A549 (cell line): ENCODE results near the gene DMRTB1.

Experiments
- BHLHE40 ChIP-seq: IDR thresholded peaks from 2 replicates; pipeline ENCODE4 v1.6.1; 2012; ENCODE audit warnings: low read depth, low read length, inconsistent platforms
- CBX8 ChIP-seq: fragments of 200-600 bp; sonication (generic); IDR thresholded peaks from 2 replicates; pipeline ENCODE4 v1.6.1; 2016
- CHD4 ChIP-seq: fragments of 200-600 bp; sonication (generic); IDR thresholded peaks from 2 replicates; pipeline ENCODE4 v1.6.1; 2016; ENCODE audit warnings: antibody characterized with exemption, mild to moderate bottlenecking, borderline replicate concordance
- EP300 ChIP-seq, 2 experiments: fragments of >200 bp; sonication (Bioruptor Twin); formaldehyde crosslinking; IDR thresholded peaks; 2 replicates in 1 of 2; 3 replicates in 1 of 2; pipeline ENCODE4 v1.6.1; 2016 to 2017
- MAFK ChIP-seq: fragments of 450-650 bp; IDR thresholded peaks from 2 replicates; pipeline ENCODE4 v1.6.1; 2014; ENCODE audit not compliant: partially characterized antibody
- MYC ChIP-seq: IDR thresholded peaks from 2 replicates; pipeline ENCODE4 v1.6.1; 2012; ENCODE audit warnings: mild to moderate bottlenecking, inconsistent platforms, low read length, improper control_type of control experiment, borderline replicate concordance
- NPAS2 ChIP-seq: fragments of 250-450 bp; sonication (Bioruptor Pico); IDR thresholded peaks from 2 replicates; pipeline ENCODE4 v1.8.0; 2022; ENCODE audit warnings: mild to moderate bottlenecking, moderate library complexity, borderline replicate concordance
- POLR2A ChIP-seq: IDR thresholded peaks from 2 replicates; pipeline ENCODE4 v1.6.1; 2012; ENCODE audit warnings: mild to moderate bottlenecking, low read length
- RFX5 ChIP-seq: fragments of 450-650 bp; IDR thresholded peaks from 2 replicates; pipeline ENCODE4 v1.7.1; 2014; ENCODE audit warnings: antibody characterized with exemption, mild to moderate bottlenecking, moderate library complexity
- TF ChIP-seq, protein P1 (sequence below): IDR thresholded peaks from 2 replicates; pipeline ENCODE4 v1.6.1; 2012; ENCODE audit warnings: low read depth, borderline replicate concordance
- TF ChIP-seq, protein P2 (sequence below): IDR thresholded peaks from 2 replicates; pipeline ENCODE4 v1.6.1; 2012
- TF ChIP-seq, protein P3 (sequence below): fragments of >200 bp; sonication (Bioruptor Twin); formaldehyde crosslinking; IDR thresholded peaks from 3 replicates; pipeline ENCODE4 v1.5.1; 2016
- TF ChIP-seq, protein P4 (sequence below): fragments of 250-450 bp; sonication (Bioruptor Pico); IDR thresholded peaks from 2 replicates; pipeline ENCODE4 v1.5.0; 2020; ENCODE audit warnings: low read depth, mild to moderate bottlenecking, moderate library complexity
- TF ChIP-seq, protein P5 (sequence below): fragments of 150-350 bp; IDR thresholded peaks from 2 replicates; pipeline ENCODE4 v1.6.1; 2014; ENCODE audit warnings: low read depth, mild to moderate bottlenecking, low read length

DNA sequence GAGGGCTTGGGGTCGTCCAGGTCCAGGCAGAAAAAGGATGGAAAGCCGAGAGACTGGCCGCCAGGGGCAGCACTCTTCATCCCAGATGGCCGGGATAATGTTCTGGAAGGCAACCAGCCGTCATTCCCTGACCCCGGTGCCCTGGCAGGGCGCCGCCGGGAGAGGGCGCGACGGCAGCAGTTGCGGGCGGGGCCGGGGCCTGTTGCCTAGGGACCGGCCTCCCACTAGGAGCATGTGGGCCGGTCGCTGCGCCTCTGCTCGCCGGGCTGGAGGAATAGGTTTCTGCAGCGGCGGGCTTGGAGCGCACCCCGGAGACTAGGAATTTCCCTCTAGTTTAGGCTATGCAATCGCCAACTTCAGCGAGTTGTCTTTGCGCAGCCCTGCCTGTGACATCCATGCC is 11.0 kb downstream of the DMRTB1 start:
- TF ChIP-seq, protein P1, sequence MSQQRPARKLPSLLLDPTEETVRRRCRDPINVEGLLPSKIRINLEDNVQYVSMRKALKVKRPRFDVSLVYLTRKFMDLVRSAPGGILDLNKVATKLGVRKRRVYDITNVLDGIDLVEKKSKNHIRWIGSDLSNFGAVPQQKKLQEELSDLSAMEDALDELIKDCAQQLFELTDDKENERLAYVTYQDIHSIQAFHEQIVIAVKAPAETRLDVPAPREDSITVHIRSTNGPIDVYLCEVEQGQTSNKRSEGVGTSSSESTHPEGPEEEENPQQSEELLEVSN, result no peak
- TF ChIP-seq, protein P2, sequence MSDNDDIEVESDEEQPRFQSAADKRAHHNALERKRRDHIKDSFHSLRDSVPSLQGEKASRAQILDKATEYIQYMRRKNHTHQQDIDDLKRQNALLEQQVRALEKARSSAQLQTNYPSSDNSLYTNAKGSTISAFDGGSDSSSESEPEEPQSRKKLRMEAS, result no peak
- TF ChIP-seq CHD4, result no peak
- TF ChIP-seq, protein P3, sequence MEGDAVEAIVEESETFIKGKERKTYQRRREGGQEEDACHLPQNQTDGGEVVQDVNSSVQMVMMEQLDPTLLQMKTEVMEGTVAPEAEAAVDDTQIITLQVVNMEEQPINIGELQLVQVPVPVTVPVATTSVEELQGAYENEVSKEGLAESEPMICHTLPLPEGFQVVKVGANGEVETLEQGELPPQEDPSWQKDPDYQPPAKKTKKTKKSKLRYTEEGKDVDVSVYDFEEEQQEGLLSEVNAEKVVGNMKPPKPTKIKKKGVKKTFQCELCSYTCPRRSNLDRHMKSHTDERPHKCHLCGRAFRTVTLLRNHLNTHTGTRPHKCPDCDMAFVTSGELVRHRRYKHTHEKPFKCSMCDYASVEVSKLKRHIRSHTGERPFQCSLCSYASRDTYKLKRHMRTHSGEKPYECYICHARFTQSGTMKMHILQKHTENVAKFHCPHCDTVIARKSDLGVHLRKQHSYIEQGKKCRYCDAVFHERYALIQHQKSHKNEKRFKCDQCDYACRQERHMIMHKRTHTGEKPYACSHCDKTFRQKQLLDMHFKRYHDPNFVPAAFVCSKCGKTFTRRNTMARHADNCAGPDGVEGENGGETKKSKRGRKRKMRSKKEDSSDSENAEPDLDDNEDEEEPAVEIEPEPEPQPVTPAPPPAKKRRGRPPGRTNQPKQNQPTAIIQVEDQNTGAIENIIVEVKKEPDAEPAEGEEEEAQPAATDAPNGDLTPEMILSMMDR, result peak; percentile 21; the same call in 2 of the 3 replicates
- TF ChIP-seq, protein P4, sequence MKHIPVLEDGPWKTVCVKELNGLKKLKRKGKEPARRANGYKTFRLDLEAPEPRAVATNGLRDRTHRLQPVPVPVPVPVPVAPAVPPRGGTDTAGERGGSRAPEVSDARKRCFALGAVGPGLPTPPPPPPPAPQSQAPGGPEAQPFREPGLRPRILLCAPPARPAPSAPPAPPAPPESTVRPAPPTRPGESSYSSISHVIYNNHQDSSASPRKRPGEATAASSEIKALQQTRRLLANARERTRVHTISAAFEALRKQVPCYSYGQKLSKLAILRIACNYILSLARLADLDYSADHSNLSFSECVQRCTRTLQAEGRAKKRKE (CRISPR knock-in tag), result no peak
- TF ChIP-seq BHLHE40, result no peak
- no peak for TF ChIP-seq MAFK
- no peak for TF ChIP-seq CBX8
- no peak for TF ChIP-seq RFX5
- no peak for TF ChIP-seq POLR2A
- no peak for TF ChIP-seq MYC
- TF ChIP-seq NPAS2 (CRISPR knock-in tag), result no peak
- no peak for TF ChIP-seq EP300 (IDR thresholded peaks at IDR 0.05)
- TF ChIP-seq, protein P5, sequence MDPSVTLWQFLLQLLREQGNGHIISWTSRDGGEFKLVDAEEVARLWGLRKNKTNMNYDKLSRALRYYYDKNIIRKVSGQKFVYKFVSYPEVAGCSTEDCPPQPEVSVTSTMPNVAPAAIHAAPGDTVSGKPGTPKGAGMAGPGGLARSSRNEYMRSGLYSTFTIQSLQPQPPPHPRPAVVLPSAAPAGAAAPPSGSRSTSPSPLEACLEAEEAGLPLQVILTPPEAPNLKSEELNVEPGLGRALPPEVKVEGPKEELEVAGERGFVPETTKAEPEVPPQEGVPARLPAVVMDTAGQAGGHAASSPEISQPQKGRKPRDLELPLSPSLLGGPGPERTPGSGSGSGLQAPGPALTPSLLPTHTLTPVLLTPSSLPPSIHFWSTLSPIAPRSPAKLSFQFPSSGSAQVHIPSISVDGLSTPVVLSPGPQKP, result no peak
